B cell (primary cell): ENCODE results near the gene HSD17B14.

Experiments used
- EZH2 ChIP-seq: IDR thresholded peaks from 2 replicates; pipeline ENCODE4 v1.6.1; 2012; ENCODE audit warnings: borderline replicate concordance, low read depth, mild to moderate bottlenecking, moderate library complexity, low read length; ENCODE audit not compliant: insufficient read depth, poor library complexity, severe bottlenecking
- TF ChIP-seq, protein P1 (sequence below): fragments of 200-600 bp; IDR thresholded peaks from one replicate; pipeline ENCODE4 v1.8.0; 2022; ENCODE audit warnings: antibody characterized with exemption, mild to moderate bottlenecking

DNA sequence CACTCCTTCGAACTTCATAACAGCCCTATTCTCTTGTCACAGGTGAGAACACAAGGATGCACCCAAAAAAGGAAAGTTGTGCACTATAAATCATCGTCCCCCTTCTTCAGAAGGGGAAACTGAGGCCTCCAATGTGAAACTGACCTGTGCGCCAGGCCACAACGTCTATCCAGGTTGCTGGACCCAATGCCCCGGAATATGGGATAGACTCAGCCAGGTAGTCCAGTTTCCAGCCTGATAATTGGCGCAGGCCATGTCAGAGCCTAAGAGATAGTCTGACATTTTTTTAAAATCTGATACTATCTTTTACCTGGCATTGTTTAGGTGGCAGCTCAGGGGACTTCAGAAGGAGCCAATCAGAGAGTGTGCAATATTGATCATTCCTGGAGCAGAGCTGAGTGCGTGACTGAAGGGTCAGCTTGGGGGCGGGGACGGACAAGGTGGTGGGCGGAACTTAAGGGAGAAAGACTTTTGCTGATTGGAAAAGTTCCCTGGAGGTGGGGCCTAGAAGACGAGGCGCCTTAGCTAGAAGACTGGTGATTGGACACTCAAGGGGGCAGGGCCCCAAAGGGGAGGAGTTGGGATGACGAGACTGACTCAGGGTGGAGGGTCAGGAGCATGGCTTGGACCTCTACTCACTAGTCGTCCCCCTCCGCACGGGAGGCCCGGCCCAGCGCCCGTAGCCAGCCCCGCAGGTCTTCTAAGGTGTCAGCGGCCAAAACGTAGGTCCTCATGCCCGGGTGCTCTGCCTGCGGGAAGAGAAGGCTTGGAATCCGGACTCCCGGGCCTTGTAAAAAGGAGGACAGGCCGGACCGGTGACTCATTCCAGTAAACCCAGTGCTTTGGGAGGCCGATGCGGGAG, 23.7 kb upstream of the HSD17B14 start:
- no peak for TF ChIP-seq EZH2
- TF ChIP-seq, protein P1, sequence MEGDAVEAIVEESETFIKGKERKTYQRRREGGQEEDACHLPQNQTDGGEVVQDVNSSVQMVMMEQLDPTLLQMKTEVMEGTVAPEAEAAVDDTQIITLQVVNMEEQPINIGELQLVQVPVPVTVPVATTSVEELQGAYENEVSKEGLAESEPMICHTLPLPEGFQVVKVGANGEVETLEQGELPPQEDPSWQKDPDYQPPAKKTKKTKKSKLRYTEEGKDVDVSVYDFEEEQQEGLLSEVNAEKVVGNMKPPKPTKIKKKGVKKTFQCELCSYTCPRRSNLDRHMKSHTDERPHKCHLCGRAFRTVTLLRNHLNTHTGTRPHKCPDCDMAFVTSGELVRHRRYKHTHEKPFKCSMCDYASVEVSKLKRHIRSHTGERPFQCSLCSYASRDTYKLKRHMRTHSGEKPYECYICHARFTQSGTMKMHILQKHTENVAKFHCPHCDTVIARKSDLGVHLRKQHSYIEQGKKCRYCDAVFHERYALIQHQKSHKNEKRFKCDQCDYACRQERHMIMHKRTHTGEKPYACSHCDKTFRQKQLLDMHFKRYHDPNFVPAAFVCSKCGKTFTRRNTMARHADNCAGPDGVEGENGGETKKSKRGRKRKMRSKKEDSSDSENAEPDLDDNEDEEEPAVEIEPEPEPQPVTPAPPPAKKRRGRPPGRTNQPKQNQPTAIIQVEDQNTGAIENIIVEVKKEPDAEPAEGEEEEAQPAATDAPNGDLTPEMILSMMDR, result no peak
